GM12892 (cell line): ENCODE results near the gene CYTH1.
A peak's percentile ranks its signal among the peaks of the same experiment; 100 is the strongest.

ENCODE experiments used
- POLR2AphosphoS5 ChIP-seq: IDR thresholded peaks from 2 replicates; pipeline ENCODE4 v1.6.1; 2011; ENCODE audit warnings: low read depth, low read length, control low read depth
- TAF1 ChIP-seq: IDR thresholded peaks from 2 replicates; pipeline ENCODE4 v1.6.1; 2011; ENCODE audit warnings: low read depth, mild to moderate bottlenecking, control low read depth, low read length, borderline replicate concordance

DNA sequence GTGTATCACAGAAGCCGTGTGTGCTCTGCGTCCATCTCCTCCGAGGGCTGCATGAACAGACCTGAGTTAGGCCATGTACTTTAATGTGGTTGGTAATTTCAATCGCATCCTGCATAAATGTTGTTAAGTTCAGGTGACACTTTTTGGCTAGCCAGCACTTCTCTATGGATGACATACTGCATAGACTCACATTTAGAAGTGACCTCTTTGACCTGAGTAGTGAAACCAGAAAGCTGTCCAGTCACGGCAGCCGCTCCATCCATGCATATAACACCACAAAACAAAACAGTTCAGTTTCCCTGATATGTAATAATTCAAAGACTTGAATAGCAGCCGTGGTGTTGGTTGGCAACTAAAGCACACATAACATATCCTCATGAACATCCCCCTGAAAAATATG lies 94.1 kb downstream of the CYTH1 start:
- TF ChIP-seq TAF1 = no peak
- TF ChIP-seq POLR2AphosphoS5 = 0 out of 2 replicates have a peak, but pooled peaks have one; percentile 5
